H9 (cell line): ENCODE measurements around the gene COASY. TPM values are rescaled to one million over a fixed set of nuclear protein-coding genes. Genes with fewer than 3 reads are reported as not detected.

Experiments
- DNase-seq: peaks from one replicate; pipeline ENCODE4 v3.0.0-alpha.2; 2017
- H2AFZ ChIP-seq: one replicate; pipeline ENCODE4 v1.6.1; 2013; ENCODE audit warnings: mild to moderate bottlenecking, low read length, control low read depth, moderate library complexity
- H2AK5ac ChIP-seq: 2 replicates; pipeline ENCODE4 v1.6.1; 2013; ENCODE audit warnings: low read length, control low read depth, mixed read lengths; ENCODE audit not compliant: insufficient read length
- H2BK120ac ChIP-seq: one replicate; pipeline ENCODE4 v1.6.1; 2013; ENCODE audit warnings: low read depth, mild to moderate bottlenecking, low read length, control low read depth, inconsistent platforms; ENCODE audit not compliant: poor library complexity, severe bottlenecking
- H2BK12ac ChIP-seq: 2 replicates; pipeline ENCODE4 v1.6.1; 2013; ENCODE audit warnings: low read length, control low read depth, mixed read lengths, low read depth; ENCODE audit not compliant: insufficient read length
- H2BK15ac ChIP-seq: 2 replicates; pipeline ENCODE4 v1.6.1; 2013; ENCODE audit warnings: low read depth, low read length, control low read depth
- H2BK20ac ChIP-seq: one replicate; pipeline ENCODE4 v1.6.1; 2013; ENCODE audit warnings: low read depth, mild to moderate bottlenecking, low read length, control low read depth, inconsistent platforms; ENCODE audit not compliant: poor library complexity, severe bottlenecking
- H2BK5ac ChIP-seq: 2 replicates; pipeline ENCODE4 v1.6.1; 2013; ENCODE audit warnings: low read length, control low read depth, mixed read lengths; ENCODE audit not compliant: insufficient read length
- H3K14ac ChIP-seq: 2 replicates; pipeline ENCODE4 v1.6.1; 2013; ENCODE audit warnings: low read length, control low read depth; ENCODE audit not compliant: insufficient read depth
- H3K18ac ChIP-seq: 2 replicates; pipeline ENCODE4 v1.6.1; 2013; ENCODE audit warnings: low read depth, mild to moderate bottlenecking, mixed read lengths, low read length, control low read depth; ENCODE audit not compliant: insufficient read length
- H3K23ac ChIP-seq: 2 replicates; pipeline ENCODE4 v1.6.1; 2013; ENCODE audit warnings: low read length, control low read depth, mixed read lengths, low read depth; ENCODE audit not compliant: insufficient read length
- H3K23me2 ChIP-seq: 2 replicates; pipeline ENCODE4 v1.6.1; 2013; ENCODE audit warnings: low read depth, mild to moderate bottlenecking, mixed read lengths, low read length, control low read depth; ENCODE audit not compliant: insufficient read length, poor library complexity, severe bottlenecking
- H3K27ac ChIP-seq: 2 replicates; pipeline ENCODE4 v1.5.1; 2013; ENCODE audit warnings: low read length, control low read depth, mixed read lengths, low read depth; ENCODE audit not compliant: insufficient read length
- H3K27me3 ChIP-seq: 2 replicates; pipeline ENCODE4 v1.6.1; 2013; ENCODE audit warnings: low read length, control low read depth, inconsistent platforms; ENCODE audit not compliant: insufficient read depth
- H3K4ac ChIP-seq: 2 replicates; pipeline ENCODE4 v1.6.1; 2013; ENCODE audit warnings: low read depth, mild to moderate bottlenecking, control low read depth, inconsistent platforms, low read length, moderate library complexity
- H3K4me1 ChIP-seq: 2 replicates; pipeline ENCODE4 v1.6.1; 2013; ENCODE audit warnings: low read length, control low read depth, inconsistent platforms; ENCODE audit not compliant: insufficient read depth
- H3K4me2 ChIP-seq: 2 replicates; pipeline ENCODE4 v1.6.1; 2013; ENCODE audit warnings: low read length, control low read depth, mixed read lengths; ENCODE audit not compliant: insufficient read length, insufficient read depth
- H3K56ac ChIP-seq: 2 replicates; pipeline ENCODE4 v1.6.1; 2013; ENCODE audit warnings: low read depth, mild to moderate bottlenecking, mixed read lengths, low read length, control low read depth; ENCODE audit not compliant: insufficient read length
- H3K79me1 ChIP-seq: 2 replicates; pipeline ENCODE4 v1.6.1; 2013; ENCODE audit warnings: low read depth, mild to moderate bottlenecking, moderate library complexity, low read length, control low read depth, inconsistent platforms; ENCODE audit not compliant: insufficient read depth, poor library complexity, severe bottlenecking
- H3K79me2 ChIP-seq: 2 replicates; pipeline ENCODE4 v1.6.1; 2013; ENCODE audit warnings: low read length, control low read depth, inconsistent platforms; ENCODE audit not compliant: insufficient read depth
- H3K9ac ChIP-seq: 2 replicates; pipeline ENCODE4 v1.6.1; 2013; ENCODE audit warnings: low read length, control low read depth, mixed read lengths; ENCODE audit not compliant: insufficient read length; ENCODE audit errors: extremely low read depth
- H3K9me3 ChIP-seq: one replicate; pipeline ENCODE4 v1.6.1; 2013; ENCODE audit warnings: low read depth, low read length, inconsistent platforms; ENCODE audit not compliant: control insufficient read depth
- H3T11ph ChIP-seq: one replicate; pipeline ENCODE4 v1.6.1; 2013; ENCODE audit warnings: mild to moderate bottlenecking, low read length, control low read depth, inconsistent platforms
- H4K20me1 ChIP-seq: one replicate; pipeline ENCODE4 v1.6.1; 2013; ENCODE audit not compliant: control insufficient read depth, insufficient read length, insufficient read depth
- H4K5ac ChIP-seq: 2 replicates; pipeline ENCODE4 v1.6.1; 2013; ENCODE audit warnings: low read depth, mild to moderate bottlenecking, mixed read lengths, low read length, control low read depth; ENCODE audit not compliant: insufficient read length
- H4K8ac ChIP-seq: replicated peaks from 2 replicates; pipeline ENCODE4 v1.6.1; 2013; ENCODE audit warnings: low read length, control low read depth, mixed read lengths, low read depth; ENCODE audit not compliant: insufficient read length
- H4K91ac ChIP-seq: 2 replicates; pipeline ENCODE4 v1.6.1; 2013; ENCODE audit warnings: low read depth, mild to moderate bottlenecking, moderate library complexity, mixed read lengths, low read length, control low read depth; ENCODE audit not compliant: insufficient read length
- H3K27ac Mint-ChIP-seq, 3 experiments: 2 replicates in 2 of 3; 3 replicates in 1 of 3; pipeline ENCODE4 v1.8.0; 2020 to 2021; ENCODE audit warnings: mixed read lengths in 3 of 3, mild to moderate bottlenecking in 1 of 3, moderate library complexity in 1 of 3
- H3K27me3 Mint-ChIP-seq: 2 replicates; pipeline ENCODE4 v1.8.0; 2021; ENCODE audit warnings: low read depth, mild to moderate bottlenecking, moderate library complexity, mixed read lengths
- H3K36me3 Mint-ChIP-seq, 3 experiments: 2 replicates in 2 of 3; 3 replicates in 1 of 3; pipeline ENCODE4 v1.8.0; 2020 to 2021; ENCODE audit warnings: low read depth in 3 of 3, mixed read lengths in 3 of 3; ENCODE audit not compliant: insufficient read depth in 1 of 3
- H3K4me1 Mint-ChIP-seq, 2 experiments: 2 replicates each; pipeline ENCODE4 v1.8.0; 2020; ENCODE audit warnings: mixed read lengths in 2 of 2
- H3K4me3 Mint-ChIP-seq, 2 experiments: 2 replicates in 1 of 2; 3 replicates in 1 of 2; pipeline ENCODE4 v1.8.0; 2020 to 2021; ENCODE audit warnings: mild to moderate bottlenecking in 2 of 2, mixed read lengths in 2 of 2, moderate library complexity in 1 of 2
- H3K9me3 Mint-ChIP-seq, 2 experiments: 2 replicates in 1 of 2; 3 replicates in 1 of 2; pipeline ENCODE4 v1.8.0; 2020; ENCODE audit warnings: mild to moderate bottlenecking in 2 of 2, mixed read lengths in 2 of 2, moderate library complexity in 1 of 2
- WGBS: extraction: QIAGEN DNeasy Blood & Tissue Kit; methylation state at CpG from one replicate; pipeline ENCODE4 v1.1.7; 2013; ENCODE audit warnings: missing lambda C conversion rate, low lambda C conversion rate, mixed read lengths; ENCODE audit not compliant: insufficient read length; ENCODE audit errors: extremely low coverage; 5-methylcytosine and 5-hydroxymethylcytosine counted together
- total RNA-seq: library from RNA; stranded (reverse); gene quantifications from 2 replicates; pipeline ENCODE4 v1.2.1, GENCODE V29; 2021
- TF ChIP-seq, protein P1 (sequence below): fragments of 200-600 bp; sonication (generic); conservative IDR thresholded peaks from 3 replicates; pipeline ENCODE4 v1.8.0; 2021; ENCODE audit warnings: antibody characterized with exemption, mild to moderate bottlenecking

COASY gene
- total RNA-seq, 1 experiment from 2014 or later, result 84.1 TPM

DNA sequence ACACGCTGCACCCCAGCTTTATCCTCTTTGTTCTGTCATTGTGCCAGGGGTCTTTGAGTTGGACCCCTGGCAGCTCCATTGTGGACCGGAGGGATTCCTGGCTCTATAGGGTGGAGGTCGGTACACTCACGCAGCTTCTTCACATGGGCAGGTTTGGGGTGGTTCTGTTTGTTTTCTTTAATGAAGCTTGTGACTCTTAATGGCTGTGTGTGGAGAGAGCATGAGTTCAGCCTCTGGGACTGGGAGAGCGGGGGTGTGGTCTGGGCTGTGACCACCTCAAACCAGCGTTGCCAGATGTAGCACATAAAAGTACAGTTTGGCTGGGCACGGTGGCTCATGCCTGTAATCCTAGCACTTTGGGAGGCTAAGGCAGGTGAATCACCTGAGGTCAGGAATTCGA lies 47.1 kb upstream of the COASY start:
- Histone ChIP-seq H3T11ph (no peak overlapping the region), H4K5ac (no peak overlapping the region), H3K27ac (no peak overlapping the region), H3K4ac (no peak overlapping the region), H2AFZ (no peak overlapping the region), H3K79me2 (no peaks in the 10 kb centered on the region), H3K14ac (no peak overlapping the region), H3K18ac (no peak overlapping the region), H3K23ac (no peak overlapping the region), H3K9ac (no peak overlapping the region), H3K23me2 (no peaks in the 10 kb centered on the region), H2BK20ac (no peak overlapping the region), H3K27me3 (peaks cover 2% of the 10 kb centered on the region; the same call in 1 of the 2 replicates), H2BK5ac (no peak overlapping the region), H4K20me1 (no peaks in the 10 kb centered on the region), H2AK5ac (no peak overlapping the region), H3K79me1 (no peaks in the 10 kb centered on the region), H3K4me2 (no peak overlapping the region), H3K4me1 (peaks cover 8% of the 10 kb centered on the region; the same call in 1 of the 2 replicates), H3K9me3 (no peaks in the 10 kb centered on the region), H3K56ac (no peak overlapping the region), H2BK120ac (no peak overlapping the region), H4K8ac (no peak overlapping the region), H2BK12ac (no peak overlapping the region), H2BK15ac (no peak overlapping the region), H4K91ac (no peak overlapping the region)
- peaks cover 0 to 25% (median 22%) of the 10 kb centered on the region in 3 experiments; a peak in 3 of 7 replicates for H3K36me3 Mint-ChIP-seq
- WGBS, result no CpG with 5 or more reads among the region's 8 CpGs
- H3K9me3 Mint-ChIP-seq, result no peaks in the 10 kb centered on the region
- TF ChIP-seq, protein P1, sequence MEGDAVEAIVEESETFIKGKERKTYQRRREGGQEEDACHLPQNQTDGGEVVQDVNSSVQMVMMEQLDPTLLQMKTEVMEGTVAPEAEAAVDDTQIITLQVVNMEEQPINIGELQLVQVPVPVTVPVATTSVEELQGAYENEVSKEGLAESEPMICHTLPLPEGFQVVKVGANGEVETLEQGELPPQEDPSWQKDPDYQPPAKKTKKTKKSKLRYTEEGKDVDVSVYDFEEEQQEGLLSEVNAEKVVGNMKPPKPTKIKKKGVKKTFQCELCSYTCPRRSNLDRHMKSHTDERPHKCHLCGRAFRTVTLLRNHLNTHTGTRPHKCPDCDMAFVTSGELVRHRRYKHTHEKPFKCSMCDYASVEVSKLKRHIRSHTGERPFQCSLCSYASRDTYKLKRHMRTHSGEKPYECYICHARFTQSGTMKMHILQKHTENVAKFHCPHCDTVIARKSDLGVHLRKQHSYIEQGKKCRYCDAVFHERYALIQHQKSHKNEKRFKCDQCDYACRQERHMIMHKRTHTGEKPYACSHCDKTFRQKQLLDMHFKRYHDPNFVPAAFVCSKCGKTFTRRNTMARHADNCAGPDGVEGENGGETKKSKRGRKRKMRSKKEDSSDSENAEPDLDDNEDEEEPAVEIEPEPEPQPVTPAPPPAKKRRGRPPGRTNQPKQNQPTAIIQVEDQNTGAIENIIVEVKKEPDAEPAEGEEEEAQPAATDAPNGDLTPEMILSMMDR, result no peak
- H3K27me3 Mint-ChIP-seq, result peaks cover 2% of the 10 kb centered on the region; the same call in 1 of the 2 replicates
- H3K4me3 Mint-ChIP-seq, result no peak overlapping the region
- DNase-seq, result no peak
- H3K4me1 Mint-ChIP-seq, result peaks cover 12 to 25% of the 10 kb centered on the region in 2 experiments
- peak overlapping the region in 1 of 3 experiments; percentile 60; a peak in 3 of 7 replicates for H3K27ac Mint-ChIP-seq
